ENCODE data around the gene PRIM2.

DNA sequence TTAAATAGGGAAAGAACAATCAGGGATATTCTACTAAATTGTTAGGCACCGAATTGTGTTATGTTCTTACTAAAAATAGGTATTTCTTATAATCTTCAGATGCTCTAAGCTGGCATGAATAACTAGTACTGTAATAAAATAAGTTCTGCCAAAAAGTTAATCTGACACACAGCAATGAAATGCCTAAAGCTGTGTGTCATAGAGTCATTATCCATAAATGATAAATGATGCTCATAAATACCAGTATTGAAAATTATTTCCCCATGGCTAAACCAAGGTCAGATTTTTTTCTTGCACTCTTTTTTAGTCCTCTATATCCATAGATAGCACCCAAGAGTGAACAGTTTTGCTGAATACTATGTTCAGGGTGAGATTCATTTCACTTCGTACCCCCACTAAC, 11.7 kb upstream of the PRIM2 start:
- TF ChIP-seq CTCF (IDR thresholded peaks at IDR 0.05; ENCODE audit: poor library complexity) (no peak), EZH2 (IDR thresholded peaks at IDR 0.05; ENCODE audit: borderline replicate concordance) (no peak), EZH2phosphoT487 (IDR thresholded peaks at IDR 0.05; ENCODE audit: low read depth, severe bottlenecking, unreplicated experiment) (no peak)

Measured in hepatocyte (in vitro differentiated cells).